Neural cell (in vitro differentiated cells): ENCODE data around the gene RASAL2. TPM values are rescaled to one million over a fixed set of nuclear protein-coding genes. Genes with fewer than 3 reads are reported as not detected.

Experiments
- H2AFZ ChIP-seq: fragments of 200-600, 300-800 bp; sonication (generic), shearing (Covaris generic); 2 replicates; pipeline ENCODE4 v1.6.0; 2014; ENCODE audit warnings: low read depth, mild to moderate bottlenecking, antibody characterized with exemption, low read length, moderate library complexity
- H3F3A ChIP-seq: fragments of 200-600 bp; shearing (Covaris generic); 2 replicates; pipeline ENCODE4 v1.6.1; 2016; ENCODE audit warnings: mild to moderate bottlenecking, moderate library complexity, mixed read lengths, antibody characterized with exemption, low read length; ENCODE audit not compliant: insufficient read depth, poor library complexity, severe bottlenecking
- H3K27ac ChIP-seq: fragments of 200-600, 300-800 bp; sonication (generic), shearing (Covaris generic); 2 replicates; pipeline ENCODE4 v1.5.1; 2014; ENCODE audit warnings: mild to moderate bottlenecking, low read length, moderate library complexity
- H3K27me3 ChIP-seq: fragments of 300-800, 200-600 bp; sonication (generic), shearing (Covaris generic); 2 replicates; pipeline ENCODE4 v1.6.0; 2014; ENCODE audit warnings: mild to moderate bottlenecking, low read depth, low read length, moderate library complexity; ENCODE audit not compliant: insufficient read depth
- H3K36me3 ChIP-seq: fragments of 300-800, 200-600 bp; sonication (generic), shearing (Covaris generic); 2 replicates; pipeline ENCODE4 v1.5.1; 2014; ENCODE audit warnings: mild to moderate bottlenecking, antibody characterized with exemption, low read length, moderate library complexity; ENCODE audit not compliant: insufficient read depth
- H3K4me2 ChIP-seq: fragments of 300-800, 200-600 bp; sonication (generic), shearing (Covaris generic); 2 replicates; pipeline ENCODE4 v1.6.0; 2014; ENCODE audit warnings: mild to moderate bottlenecking, low read length
- H3K4me3 ChIP-seq: fragments of 300-800, 200-600 bp; sonication (generic), shearing (Covaris generic); 2 replicates; pipeline ENCODE4 v1.5.1; 2014; ENCODE audit warnings: mild to moderate bottlenecking, low read length, moderate library complexity
- H3K79me2 ChIP-seq: fragments of 200-600 bp; shearing (Covaris generic); replicated peaks from 2 replicates; pipeline ENCODE4 v1.6.0; 2014; ENCODE audit warnings: mild to moderate bottlenecking, low read length, moderate library complexity; ENCODE audit not compliant: insufficient read depth
- H3K9ac ChIP-seq: fragments of 300-800, 200-600 bp; sonication (generic), shearing (Covaris generic); 2 replicates; pipeline ENCODE4 v1.6.1; 2016; ENCODE audit warnings: mild to moderate bottlenecking, low read length, mixed read lengths
- H3K9me2 ChIP-seq: fragments of 200-600 bp; shearing (Covaris generic); 2 replicates; pipeline ENCODE4 v1.6.1; 2016; ENCODE audit warnings: mild to moderate bottlenecking, low read length, mixed read lengths; ENCODE audit not compliant: insufficient read depth
- H3K9me3 ChIP-seq: fragments of 200-600, 300-800 bp; sonication (generic), shearing (Covaris generic); 2 replicates; pipeline ENCODE4 v1.6.1; 2016; ENCODE audit warnings: mild to moderate bottlenecking, mixed run types, low read length, moderate library complexity, mixed read lengths
- H4K20me1 ChIP-seq: fragments of 200-600 bp; shearing (Covaris generic); 2 replicates; pipeline ENCODE4 v1.6.1; 2016; ENCODE audit warnings: mild to moderate bottlenecking, mixed run types; ENCODE audit not compliant: insufficient read depth
- EP300 ChIP-seq: fragments of 450-650 bp; conservative IDR thresholded peaks from 2 replicates; pipeline ENCODE4 v1.6.1; 2014; ENCODE audit warnings: antibody characterized with exemption, mild to moderate bottlenecking, moderate library complexity; ENCODE audit not compliant: poor library complexity, severe bottlenecking
- EZH2 ChIP-seq: fragments of 200-600, 300-800 bp; shearing (Covaris generic), sonication (generic); IDR thresholded peaks from 2 replicates; pipeline ENCODE4 v1.6.1; 2014; ENCODE audit warnings: antibody characterized with exemption, low read length, borderline replicate concordance, mild to moderate bottlenecking; ENCODE audit not compliant: insufficient read depth, poor library complexity, severe bottlenecking
- MXI1 ChIP-seq: fragments of 450-650 bp; conservative IDR thresholded peaks from 2 replicates; pipeline ENCODE4 v1.6.1; 2014; ENCODE audit warnings: antibody characterized with exemption, mild to moderate bottlenecking; ENCODE audit not compliant: poor library complexity, severe bottlenecking
- POLR2AphosphoS5 ChIP-seq: IDR thresholded peaks from 2 replicates; pipeline ENCODE4 v1.6.1; 2012
- RAD21 ChIP-seq: fragments of 450-650 bp; conservative IDR thresholded peaks from 2 replicates; pipeline ENCODE4 v1.6.1; 2014; ENCODE audit warnings: antibody characterized with exemption, mild to moderate bottlenecking, moderate library complexity
- SMC3 ChIP-seq: fragments of 450-650 bp; conservative IDR thresholded peaks from 2 replicates; pipeline ENCODE4 v1.6.1; 2014; ENCODE audit warnings: antibody characterized with exemption, mild to moderate bottlenecking, moderate library complexity; ENCODE audit not compliant: poor library complexity
- TAF1 ChIP-seq: IDR thresholded peaks from 2 replicates; pipeline ENCODE4 v1.6.1; 2012; ENCODE audit warnings: low read depth
- polyA plus RNA-seq: library from polyadenylated mRNA; depleted of rRNA; stranded (reverse); fragments of >200 nt; gene quantifications from 2 replicates; pipeline ENCODE4 v1.2.3, GENCODE V29; 2014
- TF ChIP-seq, protein P1 (sequence below): fragments of 450-650 bp; IDR thresholded peaks from 2 replicates; pipeline ENCODE4 v1.5.1; 2014; ENCODE audit warnings: antibody characterized with exemption, mild to moderate bottlenecking, moderate library complexity; ENCODE audit not compliant: poor library complexity, severe bottlenecking
- TF ChIP-seq, protein P2 (sequence below): IDR thresholded peaks from 2 replicates; pipeline ENCODE4 v1.6.1; 2012; ENCODE audit warnings: borderline replicate concordance

The RASAL2 gene
- polyA plus RNA-seq, 1 donor from 2014 or later, result 73.3 TPM

DNA sequence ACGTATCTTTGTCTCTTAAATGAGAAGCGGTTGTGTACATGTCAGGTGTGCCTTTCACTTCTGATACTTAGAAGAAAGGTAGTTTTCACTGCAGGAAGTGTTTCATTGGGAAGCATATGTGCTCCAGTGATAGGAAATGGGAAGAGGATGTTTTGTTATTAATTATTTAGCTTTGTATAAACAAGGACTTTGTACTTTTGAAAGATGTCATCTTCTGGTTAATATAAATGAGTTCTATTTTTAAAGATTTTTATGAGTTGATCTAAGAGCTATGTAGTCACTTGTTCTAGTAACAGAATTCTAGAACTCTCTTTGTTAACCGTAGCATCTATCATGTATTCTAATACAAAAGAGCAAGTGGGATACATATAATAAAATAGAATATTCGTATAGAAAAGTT, 130.5 kb downstream of the RASAL2 start:
- Histone ChIP-seq H4K20me1 (no peaks in the 10 kb centered on the region), H3K27ac (no peak overlapping the region), H3K9me3 (no peaks in the 10 kb centered on the region), H3K4me2 (no peak overlapping the region), H3K36me3 (no peaks in the 10 kb centered on the region), H3K79me2 (peaks cover 4% of the 10 kb centered on the region), H2AFZ (no peak overlapping the region), H3K9me2 (no peaks in the 10 kb centered on the region), H3K4me3 (no peak overlapping the region), H3K27me3 (no peaks in the 10 kb centered on the region), H3K9ac (no peak overlapping the region), H3F3A (no peaks in the 10 kb centered on the region)
- TF ChIP-seq SMC3 (no peak), RAD21 (no peak), TAF1 (no peak), EP300 (no peak), MXI1 (no peak), EZH2 (no peak), POLR2AphosphoS5 (no peak)
- TF ChIP-seq, protein P1, sequence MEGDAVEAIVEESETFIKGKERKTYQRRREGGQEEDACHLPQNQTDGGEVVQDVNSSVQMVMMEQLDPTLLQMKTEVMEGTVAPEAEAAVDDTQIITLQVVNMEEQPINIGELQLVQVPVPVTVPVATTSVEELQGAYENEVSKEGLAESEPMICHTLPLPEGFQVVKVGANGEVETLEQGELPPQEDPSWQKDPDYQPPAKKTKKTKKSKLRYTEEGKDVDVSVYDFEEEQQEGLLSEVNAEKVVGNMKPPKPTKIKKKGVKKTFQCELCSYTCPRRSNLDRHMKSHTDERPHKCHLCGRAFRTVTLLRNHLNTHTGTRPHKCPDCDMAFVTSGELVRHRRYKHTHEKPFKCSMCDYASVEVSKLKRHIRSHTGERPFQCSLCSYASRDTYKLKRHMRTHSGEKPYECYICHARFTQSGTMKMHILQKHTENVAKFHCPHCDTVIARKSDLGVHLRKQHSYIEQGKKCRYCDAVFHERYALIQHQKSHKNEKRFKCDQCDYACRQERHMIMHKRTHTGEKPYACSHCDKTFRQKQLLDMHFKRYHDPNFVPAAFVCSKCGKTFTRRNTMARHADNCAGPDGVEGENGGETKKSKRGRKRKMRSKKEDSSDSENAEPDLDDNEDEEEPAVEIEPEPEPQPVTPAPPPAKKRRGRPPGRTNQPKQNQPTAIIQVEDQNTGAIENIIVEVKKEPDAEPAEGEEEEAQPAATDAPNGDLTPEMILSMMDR, result no peak
- TF ChIP-seq, protein P2, sequence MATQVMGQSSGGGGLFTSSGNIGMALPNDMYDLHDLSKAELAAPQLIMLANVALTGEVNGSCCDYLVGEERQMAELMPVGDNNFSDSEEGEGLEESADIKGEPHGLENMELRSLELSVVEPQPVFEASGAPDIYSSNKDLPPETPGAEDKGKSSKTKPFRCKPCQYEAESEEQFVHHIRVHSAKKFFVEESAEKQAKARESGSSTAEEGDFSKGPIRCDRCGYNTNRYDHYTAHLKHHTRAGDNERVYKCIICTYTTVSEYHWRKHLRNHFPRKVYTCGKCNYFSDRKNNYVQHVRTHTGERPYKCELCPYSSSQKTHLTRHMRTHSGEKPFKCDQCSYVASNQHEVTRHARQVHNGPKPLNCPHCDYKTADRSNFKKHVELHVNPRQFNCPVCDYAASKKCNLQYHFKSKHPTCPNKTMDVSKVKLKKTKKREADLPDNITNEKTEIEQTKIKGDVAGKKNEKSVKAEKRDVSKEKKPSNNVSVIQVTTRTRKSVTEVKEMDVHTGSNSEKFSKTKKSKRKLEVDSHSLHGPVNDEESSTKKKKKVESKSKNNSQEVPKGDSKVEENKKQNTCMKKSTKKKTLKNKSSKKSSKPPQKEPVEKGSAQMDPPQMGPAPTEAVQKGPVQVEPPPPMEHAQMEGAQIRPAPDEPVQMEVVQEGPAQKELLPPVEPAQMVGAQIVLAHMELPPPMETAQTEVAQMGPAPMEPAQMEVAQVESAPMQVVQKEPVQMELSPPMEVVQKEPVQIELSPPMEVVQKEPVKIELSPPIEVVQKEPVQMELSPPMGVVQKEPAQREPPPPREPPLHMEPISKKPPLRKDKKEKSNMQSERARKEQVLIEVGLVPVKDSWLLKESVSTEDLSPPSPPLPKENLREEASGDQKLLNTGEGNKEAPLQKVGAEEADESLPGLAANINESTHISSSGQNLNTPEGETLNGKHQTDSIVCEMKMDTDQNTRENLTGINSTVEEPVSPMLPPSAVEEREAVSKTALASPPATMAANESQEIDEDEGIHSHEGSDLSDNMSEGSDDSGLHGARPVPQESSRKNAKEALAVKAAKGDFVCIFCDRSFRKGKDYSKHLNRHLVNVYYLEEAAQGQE, result no peak

DNA sequence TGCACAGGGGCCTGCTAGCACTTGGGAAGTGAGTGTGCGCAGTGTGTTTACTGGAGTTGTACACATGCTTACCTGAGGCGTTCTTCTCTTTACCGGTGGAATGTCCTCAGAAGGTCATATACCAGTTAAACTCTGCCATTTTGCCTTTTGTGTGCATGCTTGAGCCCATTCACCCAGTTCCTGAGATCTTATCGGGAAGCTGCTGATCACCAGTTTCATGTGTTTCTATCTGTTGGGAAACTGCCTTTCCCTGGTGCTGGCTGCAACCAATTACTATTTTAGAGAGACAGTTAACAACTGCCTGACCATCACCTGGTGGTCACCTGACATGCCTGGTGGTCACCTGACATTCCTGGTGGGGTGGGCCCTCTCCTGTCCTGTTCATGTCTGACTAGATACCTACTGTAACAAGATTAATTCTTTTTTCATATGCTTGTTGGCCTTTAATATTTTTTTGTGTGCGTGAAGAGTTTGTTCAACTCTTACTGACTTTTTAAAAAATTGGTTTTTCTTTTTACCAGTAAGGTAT, 137.0 kb downstream of the RASAL2 start:
- Histone ChIP-seq H3K27ac (no peak overlapping the region), H3K9me2 (no peaks in the 10 kb centered on the region), H3F3A (no peaks in the 10 kb centered on the region), H3K27me3 (no peaks in the 10 kb centered on the region), H2AFZ (no peak overlapping the region), H3K36me3 (no peaks in the 10 kb centered on the region), H3K9ac (no peak overlapping the region), H3K79me2 (no peaks in the 10 kb centered on the region), H3K4me3 (no peak overlapping the region), H3K4me2 (no peak overlapping the region), H3K9me3 (no peaks in the 10 kb centered on the region), H4K20me1 (no peaks in the 10 kb centered on the region)
- TF ChIP-seq SMC3, result no peak
- TF ChIP-seq, protein P1, result no peak
- no peak for TF ChIP-seq EZH2
- TF ChIP-seq RAD21, result no peak
- no peak for TF ChIP-seq POLR2AphosphoS5
- TF ChIP-seq, protein P2, result no peak
- no peak for TF ChIP-seq MXI1
- TF ChIP-seq TAF1, result no peak
- TF ChIP-seq EP300, result no peak
